Urinary bladder (tissue), 4 donors: ENCODE measurements around the gene NCSTN. TPM values are rescaled to one million over a fixed set of nuclear protein-coding genes. Genes with fewer than 3 reads are reported as not detected.
A peak's percentile ranks its signal among the peaks of the same experiment; 100 is the strongest.

Source experiments
- DNase-seq: peaks from one replicate; pipeline ENCODE4 v3.0.0-alpha.2; 2015; ENCODE audit errors: extremely low spot score
- H3K27ac ChIP-seq: one replicate; pipeline ENCODE4 v1.5.1; 2013; ENCODE audit warnings: low read depth, mild to moderate bottlenecking, moderate library complexity
- H3K36me3 ChIP-seq: one replicate; pipeline ENCODE4 v1.6.1; 2013; ENCODE audit warnings: mild to moderate bottlenecking, moderate library complexity; ENCODE audit not compliant: insufficient read depth
- H3K4me1 ChIP-seq: one replicate; pipeline ENCODE4 v1.6.1; 2013; ENCODE audit warnings: mild to moderate bottlenecking, moderate library complexity; ENCODE audit not compliant: insufficient read depth
- H3K4me3 ChIP-seq: one replicate; pipeline ENCODE4 v1.5.1; 2013; ENCODE audit warnings: low read depth, low read length
- WGBS: extraction: QIAGEN DNeasy Blood & Tissue Kit; methylation state at CpG from one replicate; pipeline ENCODE4 v1.1.7; 2013; 5-methylcytosine and 5-hydroxymethylcytosine counted together
- polyA plus RNA-seq: library from polyadenylated mRNA; stranded (reverse); fragments of 200-250 nt; gene quantifications from one replicate; pipeline ENCODE4 v1.2.3, GENCODE V29; 2013
- total RNA-seq: library from RNA; depleted of rRNA; stranded (reverse); fragments of >200 nt; gene quantifications from one replicate; pipeline ENCODE4 v1.2.3, GENCODE V29; 2014
- donor health status: healthy with polysubstance abuse.
- donor health status: healthy.

NCSTN gene
- total and polyA plus RNA-seq, 2 donors, result 45.4 to 57.5 TPM

GRCh38 chr1:160332516-160332915, 10.7 kb upstream of the NCSTN start:
- no peak overlapping the region for H3K4me3 ChIP-seq
- H3K36me3 ChIP-seq, result peaks cover 6% of the 10 kb centered on the region
- H3K4me1 ChIP-seq, result no peaks in the 10 kb centered on the region

GRCh38 chr1:160338580-160338979, 4.6 kb upstream of the NCSTN start:
- DNase-seq, result no peak
- Histone ChIP-seq H3K4me3 (no peak overlapping the region), H3K36me3 (peaks cover 10% of the 10 kb centered on the region), H3K4me1 (no peaks in the 10 kb centered on the region), H3K27ac (no peak overlapping the region)
- WGBS, result 82% methylated on average over 4 of the region's 4 CpGs

More at GRCh38 chr1:160332516-160332915, 10.7 kb upstream of the NCSTN start:
- no peak overlapping the region for H3K27ac ChIP-seq
- DNase-seq, result no peak

- Histone ChIP-seq H3K27ac (no peak overlapping the region), H3K4me1 (no peaks in the 10 kb centered on the region), H3K4me3 (no peak overlapping the region), H3K36me3 (peaks cover 7% of the 10 kb centered on the region)
- WGBS, result 67% methylated on average over 3 of the region's 3 CpGs
- DNase-seq, result no peak
Observed at GRCh38 chr1:160340146-160340545, 3.0 kb upstream of the NCSTN start.

- Histone ChIP-seq H3K36me3 (peaks cover 7% of the 10 kb centered on the region), H3K27ac (no peak overlapping the region), H3K4me3 (no peak overlapping the region), H3K4me1 (no peaks in the 10 kb centered on the region)
- no peak for DNase-seq
- WGBS, result 45% methylated on average over 2 of the region's 2 CpGs
Observed at GRCh38 chr1:160340866-160341265, 2.3 kb upstream of the NCSTN start.

DNA sequence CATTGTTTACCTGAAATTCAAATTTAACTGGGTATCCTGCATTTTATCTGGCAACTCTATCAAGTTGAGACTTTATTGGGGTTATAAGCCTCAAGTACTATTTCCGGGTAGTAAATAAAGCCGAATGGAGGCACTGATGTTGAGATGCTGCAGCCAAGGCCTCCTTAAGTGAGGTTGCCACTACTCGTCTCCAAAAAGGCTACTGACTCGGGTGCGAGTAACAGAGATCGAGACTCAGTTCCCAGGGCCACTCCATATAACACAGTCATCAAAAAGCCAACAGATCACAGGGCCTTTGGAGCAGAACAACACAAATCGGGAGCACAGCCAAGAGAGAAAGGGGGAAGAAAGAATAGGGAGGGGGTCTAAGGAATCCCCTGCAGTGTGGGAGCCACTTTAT, 657 bp upstream of the NCSTN start:
- H3K4me1 ChIP-seq, result no peaks in the 10 kb centered on the region
- peak overlapping the region; percentile 70 for H3K27ac ChIP-seq
- peaks cover 7% of the 10 kb centered on the region for H3K36me3 ChIP-seq
- H3K4me3 ChIP-seq, result peak overlapping the region; percentile 73
- 0% methylated on average over 7 of the region's 7 CpGs for WGBS
- DNase-seq, result no peak

DNA sequence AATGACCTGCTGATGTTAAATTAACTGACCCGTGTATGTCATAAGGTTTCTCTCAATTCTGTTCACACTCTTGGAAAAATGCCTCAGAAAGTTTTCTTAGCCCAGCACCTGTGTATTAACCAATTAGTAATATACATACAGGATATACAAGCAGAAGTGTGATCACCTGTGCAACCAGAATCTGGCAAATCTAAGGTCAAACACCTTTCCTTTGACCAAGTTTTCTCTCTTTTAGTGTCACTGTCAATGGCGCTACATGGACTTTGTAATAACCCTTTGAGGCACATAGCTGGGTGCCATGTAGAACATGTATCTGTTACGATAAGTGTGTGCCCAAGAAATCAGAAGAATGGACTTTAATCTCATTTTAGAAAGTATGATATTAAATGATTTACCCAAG, 1.1 kb downstream of the NCSTN start:
- Histone ChIP-seq H3K27ac (no peak overlapping the region), H3K4me3 (peak overlapping the region; percentile 73), H3K36me3 (peaks cover 3% of the 10 kb centered on the region), H3K4me1 (no peaks in the 10 kb centered on the region)
- no peak for DNase-seq
- WGBS, result 84% methylated on average over 3 of the region's 3 CpGs

DNA sequence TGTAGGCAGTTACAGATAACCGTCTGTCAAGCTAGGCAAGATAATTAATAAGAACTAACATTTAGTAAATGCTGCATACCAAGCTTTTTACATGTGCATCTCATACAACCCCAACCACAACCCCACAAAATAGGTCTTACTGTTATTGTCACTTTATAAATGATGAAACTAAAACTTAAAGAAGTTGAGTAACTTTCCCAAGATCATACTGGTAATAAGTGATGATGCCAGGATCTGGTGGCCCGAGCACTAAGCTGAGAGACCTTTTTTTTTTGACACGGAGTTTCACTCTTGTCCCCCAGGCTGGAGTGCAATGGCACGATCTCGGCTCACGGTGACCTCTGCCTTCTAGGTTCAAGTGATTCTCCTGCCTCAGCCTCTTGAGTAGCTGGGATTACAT, 1.8 kb downstream of the NCSTN start:
- 94% methylated on average over 6 of the region's 6 CpGs for WGBS
- Histone ChIP-seq H3K27ac (no peak overlapping the region), H3K4me3 (no peak overlapping the region), H3K4me1 (no peaks in the 10 kb centered on the region), H3K36me3 (peaks cover 2% of the 10 kb centered on the region)
- no peak for DNase-seq

DNA sequence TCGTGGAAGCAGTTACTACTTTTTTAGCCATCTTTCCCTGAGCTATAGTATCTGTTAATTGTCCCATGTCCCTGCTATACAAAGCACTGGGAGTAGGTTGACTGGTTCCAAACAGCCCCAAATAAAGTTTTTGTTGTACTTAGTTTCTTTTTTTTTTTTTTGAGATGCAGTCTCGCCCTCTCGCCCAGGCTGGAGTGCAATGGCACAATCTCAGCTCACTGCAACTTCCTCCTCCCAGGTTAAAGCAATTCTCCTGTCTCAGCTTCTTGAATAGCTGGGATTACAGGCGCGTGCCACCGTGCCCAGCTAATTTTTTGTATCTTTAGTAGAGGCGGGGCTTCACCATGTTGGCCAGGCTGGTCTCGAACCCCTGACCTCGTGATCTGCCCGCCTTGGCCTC, 3.3 kb downstream of the NCSTN start:
- H3K4me1 ChIP-seq, result no peaks in the 10 kb centered on the region
- DNase-seq, result no peak
- 88% methylated on average over 10 of the region's 10 CpGs for WGBS
- H3K4me3 ChIP-seq, result no peak overlapping the region
- peaks cover 2% of the 10 kb centered on the region for H3K36me3 ChIP-seq
- H3K27ac ChIP-seq, result no peak overlapping the region

GRCh38 chr1:160346958-160347357, 3.8 kb downstream of the NCSTN start:
- DNase-seq, result no peak
- WGBS, result 70% methylated on average over 4 of the region's 4 CpGs

DNA sequence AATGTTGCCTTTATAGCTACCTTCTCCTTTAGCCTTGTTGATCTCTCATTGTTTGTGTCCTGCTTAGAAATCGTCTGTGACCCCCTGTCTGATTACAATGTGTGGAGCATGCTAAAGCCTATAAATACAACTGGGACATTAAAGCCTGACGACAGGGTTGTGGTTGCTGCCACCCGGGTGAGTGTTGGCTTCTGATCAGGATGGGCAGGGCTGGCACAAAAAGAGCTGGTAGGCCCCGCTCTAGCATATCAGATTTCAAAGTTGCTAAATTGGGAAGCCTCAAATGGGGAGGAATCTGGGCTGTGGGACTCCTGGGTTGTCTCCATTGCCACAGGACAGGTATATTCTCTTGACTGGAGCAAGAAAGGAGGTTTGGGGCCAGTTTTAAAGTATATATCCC, 8.4 kb downstream of the NCSTN start:
- H3K4me3 ChIP-seq, result no peak overlapping the region
- WGBS, result 82% methylated on average over 4 of the region's 4 CpGs
- no peak overlapping the region for H3K27ac ChIP-seq
- H3K4me1 ChIP-seq, result no peaks in the 10 kb centered on the region
- no peak for DNase-seq
- peaks cover 11% of the 10 kb centered on the region for H3K36me3 ChIP-seq

More at GRCh38 chr1:160346958-160347357, 3.8 kb downstream of the NCSTN start:
- no peak overlapping the region for H3K27ac ChIP-seq
- H3K4me3 ChIP-seq, result no peak overlapping the region
- peaks cover 4% of the 10 kb centered on the region for H3K36me3 ChIP-seq
- H3K4me1 ChIP-seq, result no peaks in the 10 kb centered on the region

DNA sequence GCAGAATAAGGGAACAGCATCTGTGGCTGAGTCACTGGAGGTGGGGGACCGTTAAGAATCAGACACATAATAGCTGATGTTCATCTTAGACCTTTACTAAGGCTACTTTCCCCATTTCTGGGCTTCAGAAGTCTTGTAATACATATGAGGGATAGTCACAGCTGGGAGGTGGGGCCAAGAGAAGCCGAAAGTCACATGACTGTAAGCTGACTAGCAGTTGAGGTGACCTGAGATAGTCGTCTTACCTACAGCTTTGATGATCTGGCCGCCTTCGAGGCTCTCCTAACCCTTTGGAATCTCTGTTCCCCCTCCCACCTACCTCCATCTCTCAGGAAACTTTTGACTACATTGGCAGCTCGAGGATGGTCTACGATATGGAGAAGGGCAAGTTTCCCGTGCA, 9.4 kb downstream of the NCSTN start:
- no peak overlapping the region for H3K4me3 ChIP-seq
- H3K36me3 ChIP-seq, result peaks cover 14% of the 10 kb centered on the region
- DNase-seq, result no peak
- no peak overlapping the region for H3K27ac ChIP-seq
- 92% methylated on average over 8 of the region's 8 CpGs for WGBS
- no peaks in the 10 kb centered on the region for H3K4me1 ChIP-seq

GRCh38 chr1:160353223-160353622, 10.0 kb downstream of the NCSTN start:
- WGBS, result 94% methylated on average over 2 of the region's 2 CpGs
- no peak for DNase-seq
- Histone ChIP-seq H3K4me3 (no peak overlapping the region), H3K27ac (no peak overlapping the region), H3K4me1 (no peaks in the 10 kb centered on the region), H3K36me3 (peaks cover 14% of the 10 kb centered on the region)

DNA sequence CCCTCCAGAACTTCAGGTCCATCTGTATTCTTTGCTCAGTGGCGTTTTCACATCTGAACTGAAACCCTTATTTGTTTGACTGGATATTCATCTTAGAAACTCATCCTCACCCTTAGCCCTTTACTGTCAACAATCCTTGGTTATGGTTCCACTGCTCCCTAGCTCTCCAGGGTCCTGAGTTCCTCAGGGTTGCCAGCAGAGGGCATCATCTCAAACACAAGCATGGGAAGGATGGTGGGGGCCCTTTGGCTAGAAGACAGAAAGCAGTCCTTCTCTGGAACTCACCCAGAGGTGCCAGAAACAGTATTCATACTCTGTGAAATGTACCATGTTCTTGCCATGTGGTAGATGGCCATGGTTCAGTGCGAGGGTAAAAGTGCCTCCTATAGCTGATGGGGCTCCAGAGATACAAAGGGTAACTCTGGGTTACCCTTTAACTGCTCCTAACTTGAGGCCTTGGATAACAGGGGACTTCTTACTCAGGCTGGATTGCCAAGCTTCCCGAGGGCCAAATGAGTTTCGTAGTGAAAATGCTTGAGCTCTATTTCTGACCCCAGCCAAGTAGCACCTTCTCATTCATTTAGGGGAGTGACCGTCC, 11.3 kb downstream of the NCSTN start:
- 64% methylated on average over 5 of the region's 5 CpGs for WGBS
- Histone ChIP-seq H3K36me3 (peaks cover 12% of the 10 kb centered on the region), H3K4me3 (no peak overlapping the region), H3K27ac (no peak overlapping the region), H3K4me1 (no peaks in the 10 kb centered on the region)
- DNase-seq, result no peak

GRCh38 chr1:160357286-160358002, 14.3 kb downstream of the NCSTN start:
- DNase-seq, result no peak
- H3K4me3 ChIP-seq, result no peak overlapping the region
- H3K36me3 ChIP-seq, result peaks cover 10% of the 10 kb centered on the region
- WGBS, result 88% methylated on average over 7 of the region's 7 CpGs
- H3K27ac ChIP-seq, result no peak overlapping the region
- H3K4me1 ChIP-seq, result no peaks in the 10 kb centered on the region
